ENCODE results near the gene ARHGAP32. TPM values are rescaled to one million over a fixed set of nuclear protein-coding genes. Genes with fewer than 3 reads are reported as not detected.
A peak's percentile ranks its signal among the peaks of the same experiment; 100 is the strongest.

The ARHGAP32 gene
- total and polyA plus RNA-seq, 2 donors from 2014 or later, result 2.1 to 30.8 TPM

- intact Hi-C loops (cut with DNase I), result no loop called here
- FAIRE-seq, result no peak
- no peak overlapping the region for H3K9ac ChIP-seq (ENCODE audit: low read length in 3 of 3)
- DNase-seq, result no peak
- H3K27me3 ChIP-seq (ENCODE audit: control insufficient read depth, insufficient read depth, low read length), result no peaks in the 10 kb centered on the region
- no peak for TF ChIP-seq CTCF (IDR thresholded peaks at IDR 0.05; ENCODE audit: borderline replicate concordance, extremely low read depth, insufficient read depth)
- H3K4me3 ChIP-seq (ENCODE audit: low read length in 3 of 3), result no peak overlapping the region
- H3K36me3 ChIP-seq (ENCODE audit: control insufficient read depth in 2 of 3, insufficient read depth in 3 of 3, low read length in 3 of 3), result no peaks in the 10 kb centered on the region
- no peak overlapping the region for H3K27ac ChIP-seq (ENCODE audit: low read depth in 2 of 2, low read length in 2 of 2)
- no peaks in the 10 kb centered on the region for H3K9me3 ChIP-seq (ENCODE audit: control insufficient read depth in 2 of 3, insufficient read depth in 1 of 3, low read length in 3 of 3)
- H3K4me1 ChIP-seq (ENCODE audit: control insufficient read depth in 2 of 3, insufficient read depth in 2 of 3, low read depth in 1 of 3, low read length in 3 of 3), result peaks cover 0 to 2% (median 0%) of the 10 kb centered on the region in 3 donors
These were observed 261.1 kb downstream of the ARHGAP32 start for GRCh38 chr11:128931066-128931465.

GRCh38 chr11:128929991-128930390 is 262.1 kb downstream of the ARHGAP32 start:
- H3K4me3 ChIP-seq (ENCODE audit: low read length in 3 of 3), result no peak overlapping the region
- H3K27ac ChIP-seq (ENCODE audit: low read depth in 2 of 2, low read length in 2 of 2), result no peak overlapping the region
- H3K9ac ChIP-seq (ENCODE audit: low read length in 3 of 3), result no peak overlapping the region
- H3K4me1 ChIP-seq (ENCODE audit: control insufficient read depth in 2 of 3, insufficient read depth in 2 of 3, low read depth in 1 of 3, low read length in 3 of 3), result peaks cover 0 to under 1% (median 0%) of the 10 kb centered on the region in 3 donors
- H3K9me3 ChIP-seq (ENCODE audit: control insufficient read depth in 2 of 3, insufficient read depth in 1 of 3, low read length in 3 of 3), result no peaks in the 10 kb centered on the region
- H3K36me3 ChIP-seq (ENCODE audit: control insufficient read depth in 2 of 3, insufficient read depth in 3 of 3, low read length in 3 of 3), result no peaks in the 10 kb centered on the region
- no peak for DNase-seq
- FAIRE-seq, result no peak
- intact Hi-C loops (cut with DNase I), result no loop called here
- TF ChIP-seq CTCF (IDR thresholded peaks at IDR 0.05; ENCODE audit: borderline replicate concordance, extremely low read depth, insufficient read depth), result no peak
- H3K27me3 ChIP-seq (ENCODE audit: control insufficient read depth, insufficient read depth, low read length), result no peaks in the 10 kb centered on the region

DNA sequence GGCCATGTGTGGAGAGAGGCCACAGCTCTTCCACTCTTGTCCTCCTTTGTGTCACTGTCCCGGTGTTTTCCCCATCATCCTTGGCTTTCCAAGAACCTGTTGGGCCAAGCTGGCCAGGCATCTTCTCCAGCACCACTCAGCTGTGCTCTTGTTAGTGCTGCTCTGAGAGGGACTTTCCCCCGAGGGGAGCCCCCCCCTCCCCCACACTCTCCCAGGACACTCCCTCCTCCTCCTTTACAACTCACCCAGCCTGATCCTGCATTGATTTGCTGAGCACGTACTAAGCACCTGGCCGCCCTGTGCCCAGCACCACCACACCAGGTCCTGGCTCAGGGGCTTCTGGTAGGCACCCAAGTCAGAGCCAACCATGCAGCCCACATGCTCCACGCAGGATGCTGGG is 262.7 kb downstream of the ARHGAP32 start:
- FAIRE-seq (no peak), DNase-seq (peak in 1 of 5 donors; percentile 32)
- no peaks in the 10 kb centered on the region for H3K36me3 ChIP-seq (ENCODE audit: control insufficient read depth in 2 of 3, insufficient read depth in 3 of 3, low read length in 3 of 3)
- no peak overlapping the region for H3K9ac ChIP-seq (ENCODE audit: low read length in 3 of 3)
- H3K9me3 ChIP-seq (ENCODE audit: control insufficient read depth in 2 of 3, insufficient read depth in 1 of 3, low read length in 3 of 3), result no peaks in the 10 kb centered on the region
- no peak overlapping the region for H3K4me3 ChIP-seq (ENCODE audit: low read length in 3 of 3)
- peaks cover 0 to 4% (median 0%) of the 10 kb centered on the region in 3 donors for H3K4me1 ChIP-seq (ENCODE audit: control insufficient read depth in 2 of 3, insufficient read depth in 2 of 3, low read depth in 1 of 3, low read length in 3 of 3)
- no peaks in the 10 kb centered on the region for H3K27me3 ChIP-seq (ENCODE audit: control insufficient read depth, insufficient read depth, low read length)
- intact Hi-C loops (cut with DNase I), result no loop called here
- no peak for TF ChIP-seq CTCF (IDR thresholded peaks at IDR 0.05; ENCODE audit: borderline replicate concordance, extremely low read depth, insufficient read depth)
- H3K27ac ChIP-seq (ENCODE audit: low read depth in 2 of 2, low read length in 2 of 2), result no peak overlapping the region

DNA sequence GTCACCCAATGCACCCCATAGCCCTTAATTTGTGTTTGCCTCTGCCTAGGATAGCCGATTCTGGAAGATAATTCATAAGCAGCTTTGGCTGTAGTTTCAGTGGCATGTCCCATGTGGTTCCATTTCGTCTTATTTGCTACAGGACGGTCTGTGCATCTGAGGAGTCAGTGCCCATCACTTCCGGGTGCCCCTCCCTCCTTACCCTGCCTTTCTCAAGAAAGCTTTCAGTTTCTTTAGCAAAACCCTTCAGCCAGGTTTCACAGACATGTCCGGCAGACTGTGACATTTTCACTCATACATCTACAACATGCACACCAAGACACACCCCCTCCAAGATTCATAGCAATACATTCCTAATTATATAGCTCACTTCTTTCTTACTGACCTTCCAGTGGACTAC is 263.7 kb downstream of the ARHGAP32 start:
- no peak overlapping the region for H3K27ac ChIP-seq (ENCODE audit: low read depth in 2 of 2, low read length in 2 of 2)
- DNase-seq (no peak), FAIRE-seq (no peak)
- peaks cover 0 to 4% (median 0%) of the 10 kb centered on the region in 3 donors for H3K4me1 ChIP-seq (ENCODE audit: control insufficient read depth in 2 of 3, insufficient read depth in 2 of 3, low read depth in 1 of 3, low read length in 3 of 3)
- no peaks in the 10 kb centered on the region for H3K9me3 ChIP-seq (ENCODE audit: control insufficient read depth in 2 of 3, insufficient read depth in 1 of 3, low read length in 3 of 3)
- no peak overlapping the region for H3K4me3 ChIP-seq (ENCODE audit: low read length in 3 of 3)
- H3K9ac ChIP-seq (ENCODE audit: low read length in 3 of 3), result no peak overlapping the region
- intact Hi-C loops (cut with DNase I), result no loop called here
- H3K36me3 ChIP-seq (ENCODE audit: control insufficient read depth in 2 of 3, insufficient read depth in 3 of 3, low read length in 3 of 3), result no peaks in the 10 kb centered on the region
- no peak for TF ChIP-seq CTCF (IDR thresholded peaks at IDR 0.05; ENCODE audit: borderline replicate concordance, extremely low read depth, insufficient read depth)
- H3K27me3 ChIP-seq (ENCODE audit: control insufficient read depth, insufficient read depth, low read length), result no peaks in the 10 kb centered on the region
